Ramos (cell line): Measurements from ENCODE around the gene MNT.

ENCODE experiments used
- in situ Hi-C: fragments of 300-500 bp; cut with MboI; formaldehyde crosslinking; loops from one replicate; pipeline ENCODE4 v1.14.3; 2022; ENCODE audit warnings: low sequenced_read_pairs; ENCODE audit not compliant: unreplicated experiment

Gene MNT

GRCh38 chr17:2366747-2367494, 33.9 kb downstream of the MNT start:
- in situ Hi-C loops = no loop called here

GRCh38 chr17:2365132-2365531, 35.7 kb downstream of the MNT start:
- in situ Hi-C loops = no loop called here

DNA sequence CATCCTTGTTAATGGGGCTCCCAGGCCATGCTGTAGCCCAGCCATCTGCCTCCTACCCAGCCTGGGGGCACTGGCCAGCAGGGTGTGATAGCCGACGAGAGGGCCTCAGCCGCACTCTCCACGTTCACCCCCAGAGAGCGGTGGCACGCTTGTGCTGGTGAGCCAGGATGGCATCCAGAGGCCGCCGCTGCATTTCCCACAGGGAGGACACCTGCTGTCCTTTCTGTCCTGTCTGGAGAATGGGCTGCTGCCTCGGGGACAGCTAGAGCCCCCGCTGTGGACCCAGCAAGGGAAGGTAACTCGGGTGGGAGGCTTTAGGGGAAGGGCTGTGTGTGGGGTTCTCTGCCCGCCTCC, 36.1 kb downstream of the MNT start:
- in situ Hi-C loops = no loop called here

GRCh38 chr17:2363851-2364762, 36.8 kb downstream of the MNT start:
- in situ Hi-C loops = no loop called here

DNA sequence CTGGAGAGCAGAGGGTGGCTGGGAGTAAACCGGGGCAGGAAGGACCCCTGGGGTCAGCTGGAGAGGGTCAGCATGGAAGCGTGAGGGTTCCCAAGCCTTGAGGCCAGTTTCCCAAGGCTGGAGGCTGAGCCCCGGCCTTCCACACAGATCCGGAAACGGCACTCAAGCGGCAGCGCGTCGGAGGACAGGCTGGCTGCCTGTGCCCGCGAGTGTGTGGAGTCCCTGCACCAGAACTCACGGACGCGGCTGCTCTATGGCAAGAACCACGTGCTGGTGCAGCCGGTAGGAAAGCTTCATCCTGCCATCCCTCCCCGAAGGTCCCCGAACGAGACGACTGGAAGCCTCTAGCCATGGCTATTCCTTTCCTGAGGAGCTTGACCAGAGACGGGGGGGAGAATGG, 37.5 kb downstream of the MNT start:
- in situ Hi-C loops = no loop called here

DNA sequence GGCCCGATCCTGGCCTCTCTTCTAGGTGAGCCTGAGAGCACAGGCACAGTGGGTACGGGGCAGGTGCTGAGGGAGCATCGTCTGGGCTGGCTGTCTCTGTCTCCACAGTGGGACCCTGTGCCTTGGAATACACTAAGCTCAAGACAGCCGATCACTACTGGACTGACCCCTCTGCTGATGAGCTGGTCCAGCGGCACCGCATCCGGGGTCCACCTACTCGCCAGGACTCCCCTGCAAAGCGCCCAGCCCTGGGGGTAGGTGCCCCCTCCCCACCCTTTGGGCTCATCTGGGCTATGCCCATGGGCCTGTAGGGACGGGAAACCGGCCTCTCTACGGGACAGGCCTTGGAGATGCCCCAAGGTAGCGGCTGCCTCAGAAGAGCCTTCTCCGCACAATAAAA, 38.0 kb downstream of the MNT start:
- in situ Hi-C loops = no loop called here

DNA sequence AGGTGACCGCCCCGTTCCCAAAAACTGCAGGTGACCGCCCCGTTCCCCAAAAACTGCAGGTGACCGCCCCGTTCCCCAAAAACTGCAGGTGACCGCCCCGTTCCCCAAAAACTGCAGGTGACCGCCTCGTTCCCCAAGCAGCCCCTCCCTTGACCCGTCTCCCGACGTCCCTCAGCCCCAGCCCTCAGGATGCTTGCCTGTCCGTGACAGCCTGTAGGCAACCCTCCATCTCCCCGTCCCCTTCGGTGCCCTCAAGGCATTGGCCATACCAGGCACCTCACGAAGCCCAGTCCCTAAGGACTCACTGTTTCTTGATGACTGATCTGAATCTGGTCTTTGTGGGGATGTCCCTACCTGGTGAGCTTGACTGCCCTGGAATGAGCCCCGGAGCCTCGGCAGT, 38.4 kb downstream of the MNT start:
- in situ Hi-C loops = no loop called here

DNA sequence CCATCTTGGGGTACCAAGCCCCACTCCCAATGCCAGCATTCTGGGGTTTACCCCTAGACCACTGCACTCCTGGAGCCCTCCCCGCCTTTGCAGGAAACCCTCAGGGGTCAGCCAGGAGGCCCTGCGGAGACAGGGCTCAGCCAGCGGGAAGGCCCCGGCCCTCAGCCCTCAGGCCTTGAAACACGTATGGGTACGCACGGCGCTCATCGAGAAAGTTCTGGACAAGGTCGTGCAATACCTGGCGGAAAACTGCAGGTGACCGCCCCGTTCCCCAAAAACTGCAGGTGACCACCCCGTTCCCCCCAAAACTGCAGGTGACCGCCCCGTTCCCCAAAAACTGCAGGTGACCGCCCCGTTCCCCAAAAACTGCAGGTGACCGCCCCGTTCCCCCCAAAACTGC, 38.8 kb downstream of the MNT start:
- in situ Hi-C loops = no loop called here

GRCh38 chr17:2361010-2361760, 39.7 kb downstream of the MNT start:
- in situ Hi-C loops = no loop called here

GRCh38 chr17:2357931-2358434, 42.9 kb downstream of the MNT start:
- in situ Hi-C loops = no loop called here

GRCh38 chr17:2357237-2357636, 43.6 kb downstream of the MNT start:
- in situ Hi-C loops = no loop called here

- in situ Hi-C loops = no loop called here
These were observed 46.5 kb downstream of the MNT start for GRCh38 chr17:2354311-2354710.

- in situ Hi-C loops = no loop called here
These were observed 49.6 kb downstream of the MNT start for GRCh38 chr17:2351269-2351668.

DNA sequence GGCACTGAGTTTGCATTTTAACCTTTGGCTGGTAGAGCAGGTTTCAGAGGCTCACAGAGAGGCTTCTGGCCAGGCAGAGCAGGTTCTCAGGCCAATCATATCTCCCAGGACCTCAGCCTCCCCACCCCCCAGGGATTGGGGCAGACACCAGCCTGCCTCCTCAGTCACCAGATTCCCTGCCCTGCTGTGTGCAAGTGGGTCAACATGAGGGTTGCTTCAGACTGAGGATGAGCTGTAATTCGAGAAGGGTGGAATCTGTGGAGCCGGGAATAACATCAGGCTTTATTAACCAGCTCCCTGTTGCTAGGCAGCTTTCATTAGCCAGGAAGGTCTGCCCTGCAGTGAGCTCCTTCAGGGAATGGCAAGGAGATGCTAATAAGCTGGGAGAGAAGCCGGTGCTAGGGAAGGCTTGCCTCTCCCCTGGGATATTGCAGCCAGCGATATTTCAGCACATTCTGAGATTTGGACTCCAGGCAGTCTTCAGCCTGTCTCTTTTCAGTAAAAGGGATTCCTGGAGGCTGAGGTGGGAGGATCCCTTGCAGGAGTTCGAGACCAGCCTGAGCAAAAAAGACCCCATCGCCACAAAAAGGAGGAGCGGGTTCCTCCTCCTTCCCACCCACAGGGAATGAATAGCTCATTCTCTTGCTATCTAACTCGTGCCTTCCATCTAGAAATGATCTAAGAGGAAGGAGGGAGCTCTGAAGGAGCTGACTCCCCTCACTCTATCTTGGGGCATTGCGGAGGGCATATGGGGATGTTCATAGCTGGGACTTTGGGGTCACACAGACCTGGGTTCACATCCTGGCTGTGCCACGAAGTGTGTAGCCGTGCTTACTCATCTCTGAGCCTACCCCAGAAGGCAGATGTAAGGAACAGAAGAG, 52.8 kb downstream of the MNT start:
- in situ Hi-C loops = no loop called here

DNA sequence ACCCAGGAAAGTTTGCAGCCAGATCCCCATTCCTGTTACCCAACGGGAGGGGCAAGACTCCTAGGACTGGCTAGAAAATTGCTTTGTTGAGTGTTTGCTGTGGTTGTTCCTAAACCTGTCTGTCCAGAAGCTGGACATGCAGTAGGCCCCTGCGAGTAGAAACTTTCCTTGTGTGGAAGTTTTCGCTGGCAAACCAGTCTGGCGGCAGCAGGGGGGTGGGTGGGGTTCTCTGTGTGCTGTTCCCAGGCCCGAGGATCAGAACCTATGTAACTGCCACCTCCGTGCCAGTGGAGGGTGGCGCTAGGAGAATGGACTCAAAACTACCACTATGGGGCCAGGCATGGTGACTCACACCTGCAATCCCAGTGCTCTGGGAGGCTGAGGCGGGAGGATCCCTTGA, 54.4 kb downstream of the MNT start:
- in situ Hi-C loops = no loop called here

DNA sequence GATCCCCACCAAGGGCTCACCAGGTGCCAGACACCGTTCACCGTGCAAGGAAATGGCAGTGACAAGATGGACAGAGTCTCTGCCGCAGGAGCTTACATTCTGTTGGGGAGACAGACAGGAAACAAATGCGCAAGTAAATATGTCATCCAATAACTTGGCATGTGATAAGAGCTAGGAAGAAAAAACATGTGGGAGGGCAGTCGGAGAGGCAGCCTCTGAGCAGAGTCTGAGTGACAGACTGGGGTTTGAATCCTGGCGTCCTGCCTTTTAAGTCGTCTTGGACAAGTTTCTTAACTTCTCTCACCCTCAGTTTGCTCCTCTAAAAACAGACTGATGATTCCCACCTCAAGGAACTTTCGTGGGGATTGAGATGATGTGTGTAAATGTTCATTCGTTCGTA, 56.3 kb downstream of the MNT start:
- in situ Hi-C loops = no loop called here

DNA sequence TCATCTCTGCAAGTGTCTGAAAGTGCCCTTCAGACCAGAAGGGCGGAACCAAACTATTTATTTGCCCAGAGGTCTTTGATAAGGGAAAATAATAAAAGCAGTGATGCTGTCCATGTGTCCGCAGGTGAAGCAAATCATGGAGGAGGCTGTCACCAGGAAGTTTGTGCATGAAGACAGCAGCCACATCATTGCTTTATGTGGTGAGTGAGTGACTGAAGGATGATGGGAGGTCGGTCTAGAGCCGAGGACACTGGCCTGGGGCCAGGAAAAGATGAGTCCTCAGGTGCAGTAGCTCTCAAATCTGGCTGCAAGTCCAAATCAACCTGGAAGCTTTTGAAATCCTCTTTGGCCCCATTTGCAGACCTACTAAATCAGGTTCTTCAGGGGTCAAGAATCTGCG, 57.4 kb downstream of the MNT start:
- in situ Hi-C loops = no loop called here

- in situ Hi-C loops = no loop called here
These were observed 62.6 kb downstream of the MNT start for GRCh38 chr17:2338315-2338657.

- in situ Hi-C loops = no loop called here
These were observed 63.1 kb downstream of the MNT start for GRCh38 chr17:2337544-2338314.
